ENCODE data around the gene HOXA11.

The HOXA11 gene

DNA sequence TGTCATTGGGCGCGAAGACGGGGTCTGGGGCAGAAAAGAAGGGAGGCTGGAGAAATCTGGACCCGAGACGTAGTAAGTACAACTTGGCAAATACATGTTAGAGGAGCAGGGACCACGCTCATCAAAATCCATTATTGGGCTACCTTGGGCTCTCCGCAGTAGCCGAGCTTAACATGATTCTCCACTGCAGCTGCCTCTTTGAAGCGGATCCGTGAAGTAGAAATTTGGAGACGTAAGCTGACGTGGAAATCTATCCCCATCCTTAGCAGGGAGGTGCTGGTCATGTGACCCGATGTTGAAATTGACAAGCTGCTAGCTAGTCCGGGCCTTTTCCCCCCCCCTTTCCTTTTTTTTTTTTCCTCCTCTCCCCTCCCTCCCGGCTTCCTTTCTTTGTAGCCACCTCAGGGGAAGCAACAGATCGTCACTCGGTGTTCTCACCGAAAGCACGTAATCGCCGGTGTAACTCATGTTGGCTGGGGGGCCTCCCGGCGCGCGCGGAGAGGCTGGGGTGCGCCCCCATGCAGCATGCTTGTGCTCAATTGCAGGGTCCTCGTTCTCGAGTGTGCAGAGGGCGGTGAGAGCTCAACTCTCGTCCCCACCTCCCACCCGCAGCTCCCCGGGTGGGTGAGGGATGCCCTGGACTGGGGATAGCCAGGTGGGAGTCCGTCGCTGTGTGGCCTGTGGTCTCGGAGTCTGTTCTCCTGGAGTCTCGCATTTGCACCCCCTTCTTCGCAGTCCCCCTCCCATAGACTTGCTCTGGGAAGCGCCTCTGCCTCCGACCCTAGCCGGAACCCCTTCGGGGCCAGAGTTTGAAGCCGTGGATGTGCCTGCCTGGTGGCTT, at the start of gene HOXA11:
TSS of gene HOXA11 (minus strand) at position 220 of the 841 bp plus-strand sequence. CDS start at position 132, 88 bp downstream.
- no peaks in the 10 kb centered on the region for H3K36me3 Mint-ChIP-seq (ENCODE audit: low read depth)
- peaks cover 96% of the 10 kb centered on the region for H3K27me3 Mint-ChIP-seq
- peaks cover 55% of the 10 kb centered on the region for H3K4me1 Mint-ChIP-seq (ENCODE audit: low read depth)
- H3K4me3 Mint-ChIP-seq, result peak within 1 kb of the TSS; percentile 59
- intact Hi-C loops (cut with micrococcal nuclease), result no loop called here
- H3K27ac Mint-ChIP-seq, result no peak within 1 kb of the TSS
- no peaks in the 10 kb centered on the region for H3K9me3 Mint-ChIP-seq

DNA sequence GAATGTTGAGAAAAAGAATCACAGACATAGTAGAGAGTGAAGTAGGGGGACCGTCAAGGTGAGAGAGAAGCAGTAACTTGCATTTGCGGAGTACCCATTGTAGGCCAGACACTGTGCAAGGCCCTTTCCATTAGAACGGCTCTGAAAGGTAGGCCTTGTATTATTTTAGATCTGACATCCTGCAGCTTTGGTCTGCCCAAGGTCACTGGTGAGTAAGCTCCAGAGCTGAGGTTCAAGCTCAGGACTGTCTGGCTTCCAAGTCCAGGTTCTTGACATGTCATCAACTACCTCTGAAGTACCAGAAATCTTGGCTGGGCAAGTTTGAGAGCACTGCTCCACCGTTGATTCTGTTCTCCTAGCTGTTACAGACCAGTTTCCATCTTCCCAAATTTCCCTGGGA, 44.4 kb upstream of the HOXA11 start:
- Mint-ChIP-seq H3K9me3 (no peaks in the 10 kb centered on the region), H3K36me3 (ENCODE audit: low read depth) (no peaks in the 10 kb centered on the region), H3K4me3 (no peak overlapping the region), H3K4me1 (ENCODE audit: low read depth) (no peaks in the 10 kb centered on the region), H3K27ac (no peak overlapping the region), H3K27me3 (peaks cover 72% of the 10 kb centered on the region)
- intact Hi-C loops (cut with micrococcal nuclease), result no loop called here

DNA sequence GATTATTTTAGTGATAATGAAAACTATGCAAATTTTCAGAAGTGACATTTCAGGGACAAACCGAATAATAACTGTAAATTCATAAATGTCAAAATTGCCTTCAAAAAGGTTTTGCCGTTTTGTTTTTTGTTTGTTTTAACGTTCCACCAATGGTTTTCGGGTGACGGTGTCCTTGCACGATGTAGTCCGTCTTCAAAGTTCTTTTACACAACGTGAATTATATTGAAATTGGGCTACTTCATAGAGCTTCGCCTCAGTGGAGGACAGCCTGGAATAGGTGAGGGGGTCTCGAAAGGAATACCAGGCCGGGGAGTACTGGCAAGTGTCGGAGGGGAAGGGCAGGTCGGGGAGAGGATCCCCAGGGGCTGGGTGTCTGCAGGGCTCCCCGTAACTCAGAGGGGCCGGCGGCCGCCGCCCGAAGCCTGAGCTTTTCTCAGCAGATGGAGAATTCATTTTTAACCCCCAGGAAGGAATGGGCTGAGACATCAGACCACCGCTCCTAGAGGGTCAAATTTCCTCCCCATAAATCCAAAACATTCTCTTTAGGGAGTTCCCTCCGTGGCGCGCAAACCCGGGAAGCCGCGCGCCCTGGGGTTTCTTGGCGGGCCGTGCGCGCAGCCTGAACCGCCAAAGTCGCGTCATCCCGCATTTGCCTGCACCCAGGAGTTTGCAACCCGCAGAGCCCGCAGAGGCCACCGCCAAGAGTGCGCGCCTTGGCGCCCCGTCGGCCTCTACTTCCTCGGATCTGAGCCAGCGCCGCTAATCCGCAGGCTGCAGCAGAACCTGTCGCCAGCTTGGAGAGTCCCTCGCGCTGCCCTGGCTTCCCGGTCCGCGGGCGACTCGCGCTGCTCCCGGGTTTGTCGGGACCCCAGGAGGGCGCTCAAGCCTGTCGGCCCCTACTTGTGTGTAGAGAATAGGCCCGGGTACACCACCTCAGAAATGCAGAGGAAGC, 40.2 kb upstream of the HOXA11 start:
- intact Hi-C loops (cut with micrococcal nuclease), result no loop called here
- Mint-ChIP-seq H3K27me3 (peaks cover 79% of the 10 kb centered on the region), H3K27ac (no peak overlapping the region), H3K36me3 (ENCODE audit: low read depth) (no peaks in the 10 kb centered on the region), H3K4me1 (ENCODE audit: low read depth) (no peaks in the 10 kb centered on the region), H3K9me3 (no peaks in the 10 kb centered on the region), H3K4me3 (no peak overlapping the region)

DNA sequence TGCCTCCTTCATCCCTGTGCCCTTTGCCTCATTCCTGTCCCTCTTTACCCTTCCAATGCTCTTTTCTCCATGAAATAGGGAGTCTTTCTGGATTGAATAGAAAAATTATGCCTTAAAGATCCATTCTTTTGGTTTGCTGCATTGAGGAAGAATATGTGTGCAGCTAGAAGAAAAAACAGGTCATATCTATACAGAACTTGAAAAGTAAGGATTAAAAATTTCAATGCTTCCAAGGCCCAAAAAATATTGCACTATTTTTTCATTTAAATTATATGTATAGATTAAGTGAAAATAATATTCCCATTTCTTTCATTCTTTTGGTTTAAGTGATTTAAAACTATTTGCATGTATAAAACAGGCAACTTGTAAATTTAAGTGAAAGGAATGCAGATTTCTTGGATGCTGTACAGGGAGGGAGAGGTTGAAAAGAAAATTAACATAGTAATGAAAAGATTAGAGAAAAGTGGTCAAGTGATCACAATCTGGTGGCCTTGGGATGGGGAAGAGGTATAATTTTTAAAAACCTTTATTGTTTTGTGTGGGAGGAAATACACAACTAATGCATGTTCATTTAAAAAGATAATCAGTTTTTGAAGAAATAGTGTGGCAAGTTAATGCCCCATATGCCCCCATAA, 39.0 kb upstream of the HOXA11 start:
- Mint-ChIP-seq H3K9me3 (no peaks in the 10 kb centered on the region), H3K36me3 (ENCODE audit: low read depth) (no peaks in the 10 kb centered on the region), H3K4me1 (ENCODE audit: low read depth) (no peaks in the 10 kb centered on the region), H3K27ac (no peak overlapping the region), H3K27me3 (peaks cover 81% of the 10 kb centered on the region), H3K4me3 (no peak overlapping the region)
- intact Hi-C loops (cut with micrococcal nuclease), result no loop called here

DNA sequence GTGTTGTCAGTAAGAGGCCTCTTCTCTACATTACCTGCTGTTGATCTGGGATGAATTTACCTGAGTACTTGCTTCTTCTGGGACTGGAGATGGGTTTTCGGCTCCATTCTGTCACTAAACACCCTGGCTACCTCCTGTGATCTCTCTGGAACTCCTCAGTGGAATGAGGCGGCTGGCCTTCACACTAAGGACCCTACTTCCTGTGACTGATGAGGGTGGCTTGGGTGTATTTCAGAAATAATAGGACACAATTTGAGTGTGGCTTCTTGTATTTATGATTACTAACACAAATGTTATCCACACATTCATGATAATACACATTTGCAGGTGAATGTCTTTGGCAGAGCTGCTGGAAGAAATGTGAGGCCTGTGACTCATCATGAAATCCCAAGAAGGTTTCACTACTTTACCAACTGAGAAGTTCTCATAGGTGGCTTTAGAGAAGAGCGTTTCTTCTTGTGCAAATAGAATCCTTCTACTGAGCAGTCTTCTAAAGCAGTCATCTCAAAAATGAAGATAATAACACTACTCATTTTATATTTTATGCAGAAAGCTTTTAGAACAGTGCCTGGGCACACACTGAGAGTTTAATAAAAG, 36.3 kb upstream of the HOXA11 start:
- Mint-ChIP-seq H3K36me3 (ENCODE audit: low read depth) (no peaks in the 10 kb centered on the region), H3K27ac (no peak overlapping the region), H3K4me3 (no peak overlapping the region), H3K4me1 (ENCODE audit: low read depth) (no peaks in the 10 kb centered on the region), H3K27me3 (peaks cover 84% of the 10 kb centered on the region), H3K9me3 (no peaks in the 10 kb centered on the region)
- intact Hi-C loops (cut with micrococcal nuclease), result no loop called here

DNA sequence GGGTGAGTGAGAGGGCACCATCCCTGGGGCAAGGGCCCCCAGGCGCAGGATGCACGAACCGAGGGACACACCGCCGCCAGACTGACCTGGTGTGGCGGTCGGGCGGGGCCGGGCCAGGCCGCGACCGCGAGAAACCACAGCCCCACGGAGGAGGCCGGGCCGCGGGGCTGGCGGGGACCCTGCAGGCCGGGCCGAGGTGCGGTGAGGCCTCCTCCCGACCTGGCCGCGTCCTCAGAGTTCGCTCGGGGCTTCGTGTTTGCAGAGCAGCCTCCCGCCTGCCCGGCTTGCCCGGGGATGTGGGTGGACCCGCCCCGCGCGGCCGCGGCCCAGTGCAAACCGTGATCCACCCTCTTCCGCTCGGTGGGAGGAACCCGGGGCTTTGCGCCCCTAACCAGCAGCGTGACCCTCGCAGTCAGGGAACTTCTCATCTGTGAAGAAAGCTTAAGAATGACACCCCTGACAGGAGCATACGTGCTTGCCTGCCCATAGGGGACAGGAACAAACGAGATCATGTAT, 35.5 kb upstream of the HOXA11 start:
- H3K4me3 Mint-ChIP-seq, result peak overlapping the region; percentile 23
- intact Hi-C loops (cut with micrococcal nuclease), result no loop called here
- H3K4me1 Mint-ChIP-seq (ENCODE audit: low read depth), result no peaks in the 10 kb centered on the region
- no peaks in the 10 kb centered on the region for H3K9me3 Mint-ChIP-seq
- peaks cover 83% of the 10 kb centered on the region for H3K27me3 Mint-ChIP-seq
- no peak overlapping the region for H3K27ac Mint-ChIP-seq
- no peaks in the 10 kb centered on the region for H3K36me3 Mint-ChIP-seq (ENCODE audit: low read depth)

DNA sequence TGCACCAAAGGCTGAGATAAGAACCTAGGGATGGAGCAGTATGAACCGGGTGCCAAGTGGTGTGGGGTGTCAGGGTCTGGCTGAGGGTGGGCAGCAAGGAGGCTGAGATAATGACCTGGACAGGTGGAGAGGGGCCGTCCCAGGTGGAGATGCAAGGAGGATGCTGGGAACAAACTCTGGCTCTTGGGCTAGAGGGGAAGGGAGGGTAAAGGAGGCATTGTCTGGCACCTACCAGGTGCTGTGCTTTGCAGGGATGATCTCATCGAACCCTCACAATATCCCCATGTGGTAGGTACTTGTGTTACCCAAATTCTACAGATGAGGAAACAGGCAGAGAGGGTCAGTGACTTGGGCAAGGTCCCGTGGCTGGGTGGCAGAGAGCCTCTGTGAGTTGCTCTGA, 34.8 kb upstream of the HOXA11 start:
- intact Hi-C loops (cut with micrococcal nuclease), result no loop called here
- no peaks in the 10 kb centered on the region for H3K4me1 Mint-ChIP-seq (ENCODE audit: low read depth)
- no peak overlapping the region for H3K4me3 Mint-ChIP-seq
- no peak overlapping the region for H3K27ac Mint-ChIP-seq
- no peaks in the 10 kb centered on the region for H3K36me3 Mint-ChIP-seq (ENCODE audit: low read depth)
- peaks cover 83% of the 10 kb centered on the region for H3K27me3 Mint-ChIP-seq
- H3K9me3 Mint-ChIP-seq, result no peaks in the 10 kb centered on the region

DNA sequence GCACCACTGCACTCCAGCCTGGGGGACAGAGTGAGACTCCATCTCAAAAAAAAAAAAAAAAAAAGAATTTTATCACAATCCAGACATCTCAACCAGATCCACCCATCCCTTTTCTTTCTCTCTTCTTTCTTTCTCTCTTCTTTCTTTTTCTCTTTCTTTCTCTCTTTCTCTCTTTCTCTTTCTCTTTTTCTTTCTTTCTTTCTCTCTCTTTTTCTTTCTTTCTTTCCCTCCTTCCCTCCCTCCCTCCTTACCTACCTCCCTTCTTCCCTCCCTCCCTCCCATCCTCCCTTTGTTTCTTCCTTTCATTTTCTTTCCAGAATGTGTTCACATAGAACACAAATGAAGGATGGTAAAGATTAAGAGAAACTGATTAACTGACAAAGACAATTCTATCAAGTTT, 32.9 kb upstream of the HOXA11 start:
- Mint-ChIP-seq H3K36me3 (ENCODE audit: low read depth) (no peaks in the 10 kb centered on the region), H3K27ac (no peak overlapping the region), H3K27me3 (peaks cover 90% of the 10 kb centered on the region)

DNA sequence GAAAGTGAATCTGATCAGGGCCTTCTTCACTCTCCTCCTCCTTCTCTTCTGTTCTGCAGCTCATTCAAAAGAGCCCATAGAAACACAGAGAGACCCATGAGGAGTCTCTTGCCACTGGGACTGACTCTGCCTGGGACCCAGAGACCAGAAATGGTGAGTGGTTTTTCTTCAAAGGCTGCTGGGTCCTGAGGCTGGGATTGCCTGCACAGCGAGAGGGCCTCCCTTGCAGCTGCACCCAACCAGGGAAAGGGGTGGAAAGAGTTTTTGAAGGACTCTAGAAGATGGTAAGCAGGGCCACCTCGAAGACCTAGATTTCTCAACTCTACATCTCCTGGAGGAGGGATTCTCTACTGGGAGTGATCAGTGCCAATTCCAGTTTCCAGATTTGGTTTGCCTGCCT, 30.3 kb upstream of the HOXA11 start:
- peaks cover 5% of the 10 kb centered on the region for H3K4me1 Mint-ChIP-seq (ENCODE audit: low read depth)
- no peaks in the 10 kb centered on the region for H3K9me3 Mint-ChIP-seq
- H3K27me3 Mint-ChIP-seq, result peaks cover 94% of the 10 kb centered on the region

More for the DNA sequence above, 32.9 kb upstream of the HOXA11 start:
- intact Hi-C loops (cut with micrococcal nuclease), result no loop called here
- Mint-ChIP-seq H3K4me3 (no peak overlapping the region), H3K9me3 (no peaks in the 10 kb centered on the region), H3K4me1 (ENCODE audit: low read depth) (no peaks in the 10 kb centered on the region)

DNA sequence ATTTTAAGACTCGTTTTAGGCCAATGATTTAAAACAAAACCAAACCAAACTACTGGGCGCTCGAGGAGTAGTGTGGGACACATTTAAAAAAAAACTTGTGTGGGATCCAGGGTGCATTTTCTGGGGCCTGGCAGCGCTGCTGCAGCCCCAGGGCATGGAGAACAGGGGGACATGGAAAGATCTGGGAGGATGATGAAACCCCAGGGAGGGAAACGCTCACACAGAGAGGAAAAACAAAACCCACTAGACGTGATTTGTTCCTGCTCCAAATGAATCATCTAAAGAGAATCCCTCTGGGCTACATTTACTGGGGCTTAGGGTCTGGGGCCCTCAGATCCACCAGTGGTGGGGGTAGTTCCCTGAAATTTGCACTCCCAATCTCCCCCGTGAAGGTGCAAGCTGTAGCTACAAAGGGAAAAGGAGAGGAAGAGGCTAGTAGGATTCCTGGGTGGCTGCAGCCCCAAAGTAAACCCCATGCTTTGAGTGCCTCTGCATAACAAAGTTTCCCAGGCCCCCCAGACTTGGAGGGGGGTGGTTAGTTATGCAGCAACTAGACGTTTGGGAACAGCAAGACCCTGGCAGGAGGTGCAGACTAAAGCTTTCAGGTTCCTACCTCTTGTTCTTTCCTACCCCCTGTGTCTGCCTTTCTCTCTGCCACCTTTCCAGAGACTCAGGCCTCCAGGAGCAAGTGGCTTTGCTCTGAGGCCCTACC, 29.4 kb upstream of the HOXA11 start:
- Mint-ChIP-seq H3K4me3 (no peak overlapping the region), H3K27me3 (peaks cover 94% of the 10 kb centered on the region), H3K4me1 (ENCODE audit: low read depth) (peaks cover 7% of the 10 kb centered on the region), H3K9me3 (no peaks in the 10 kb centered on the region), H3K36me3 (ENCODE audit: low read depth) (no peaks in the 10 kb centered on the region), H3K27ac (no peak overlapping the region)
- intact Hi-C loops (cut with micrococcal nuclease), result loop anchor here (5.0 kb wide), 1 partner anchor 33 kb away; no protein-coding TSS in a partner anchor

More for the DNA sequence above, 30.3 kb upstream of the HOXA11 start:
- Mint-ChIP-seq H3K4me3 (no peak overlapping the region), H3K27ac (no peak overlapping the region), H3K36me3 (ENCODE audit: low read depth) (no peaks in the 10 kb centered on the region)
- intact Hi-C loops (cut with micrococcal nuclease), result no loop called here

DNA sequence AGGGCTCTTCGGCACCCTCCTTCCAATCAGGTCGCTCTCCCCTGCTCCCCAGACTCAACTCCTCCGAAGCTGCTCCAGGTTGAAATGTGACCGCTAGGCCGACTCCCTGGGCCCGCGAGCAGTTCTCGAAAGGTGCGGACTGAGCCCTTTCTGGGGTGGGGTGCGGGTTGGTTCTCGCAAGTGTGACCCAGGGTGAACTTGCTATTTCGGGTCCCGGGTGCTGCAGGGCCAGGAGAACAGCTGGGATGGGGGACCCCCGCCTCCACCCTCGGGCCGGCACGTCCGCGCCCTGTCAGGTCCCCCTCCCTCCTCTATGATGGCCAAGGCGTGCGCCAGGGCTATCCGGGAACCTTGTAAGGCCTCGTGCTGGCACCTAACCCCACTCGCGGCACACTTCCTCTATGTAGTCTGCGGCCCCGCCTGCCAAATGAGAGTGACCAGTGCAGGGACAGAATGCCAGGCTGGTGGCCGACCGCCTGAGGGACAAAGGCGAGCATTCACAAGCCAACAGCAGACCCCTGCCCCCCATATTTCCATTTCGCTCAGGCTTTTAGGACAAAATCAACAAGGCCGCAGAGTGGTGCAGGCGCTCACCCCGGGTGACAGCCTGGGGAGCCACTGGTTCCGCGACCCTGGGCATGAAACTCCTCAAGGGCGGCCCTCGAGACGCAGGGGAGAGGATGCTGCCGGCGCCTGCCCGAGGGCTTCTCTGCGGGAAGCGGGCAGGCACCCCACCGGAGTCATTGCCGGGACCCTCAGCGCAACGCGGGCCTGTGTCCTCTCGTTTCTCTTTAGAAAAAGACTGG, 28.6 kb upstream of the HOXA11 start:
- Mint-ChIP-seq H3K4me1 (ENCODE audit: low read depth) (peaks cover 7% of the 10 kb centered on the region), H3K36me3 (ENCODE audit: low read depth) (no peaks in the 10 kb centered on the region), H3K27ac (no peak overlapping the region), H3K27me3 (peaks cover 94% of the 10 kb centered on the region), H3K4me3 (no peak overlapping the region), H3K9me3 (no peaks in the 10 kb centered on the region)
- intact Hi-C loops (cut with micrococcal nuclease), result loop anchor here (5.0 kb wide), 1 partner anchor 34 kb away; no protein-coding TSS in a partner anchor
